ENCODE measurements around the gene STAT1. TPM values are rescaled to one million over a fixed set of nuclear protein-coding genes. Genes with fewer than 3 reads are reported as not detected.

The STAT1 gene
- total RNA-seq, 1 donor from 2014 or later, result 61.7 TPM

DNA sequence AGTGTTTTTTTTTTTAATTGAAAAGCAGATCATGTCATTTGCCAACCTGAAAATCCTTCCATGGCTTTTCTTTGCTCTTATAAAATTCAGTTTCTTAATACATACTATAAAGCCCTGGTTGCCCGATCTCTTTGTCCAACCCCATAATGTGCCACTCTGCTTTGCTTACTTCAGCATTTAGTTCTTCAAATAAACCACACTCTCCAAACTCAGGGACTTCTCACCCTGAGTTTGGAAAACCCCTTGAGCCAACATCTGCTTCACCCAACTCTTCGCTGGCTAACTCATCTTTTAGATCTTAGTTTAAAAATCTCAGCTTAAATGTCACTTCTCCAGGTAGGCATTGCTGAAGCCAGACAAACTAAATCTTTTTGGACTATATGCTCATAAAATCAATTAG is 1.3 kb upstream of the STAT1 start:
- peaks cover 7% of the 10 kb centered on the region for H3K4me1 ChIP-seq
- H3F3A ChIP-seq (ENCODE audit: low read depth), result no peaks in the 10 kb centered on the region
- no peaks in the 10 kb centered on the region for H4K20me1 ChIP-seq (ENCODE audit: low read depth)
- H3K4me3 ChIP-seq, result no peak overlapping the region
- Mint-ChIP-seq H3K27ac (no peak overlapping the region), H3K36me3 (no peaks in the 10 kb centered on the region), H3K4me1 (no peaks in the 10 kb centered on the region), H3K4me3 (no peak overlapping the region), H3K9me3 (no peaks in the 10 kb centered on the region), H3K27me3 (ENCODE audit: insufficient read depth, low read depth) (no peaks in the 10 kb centered on the region)
- H3K36me3 ChIP-seq, result no peaks in the 10 kb centered on the region
- H3K79me2 ChIP-seq (ENCODE audit: low read depth), result peaks cover 20% of the 10 kb centered on the region
- H2AFZ ChIP-seq (replicated peaks), result no peak overlapping the region
- DNase-seq (ENCODE audit: low spot score), result no peak
- TF ChIP-seq EZH2 (IDR thresholded peaks at IDR 0.05), result no peak
- TF ChIP-seq EZH2phosphoT487 (IDR thresholded peaks at IDR 0.05), result no peak
- TF ChIP-seq, protein P1, sequence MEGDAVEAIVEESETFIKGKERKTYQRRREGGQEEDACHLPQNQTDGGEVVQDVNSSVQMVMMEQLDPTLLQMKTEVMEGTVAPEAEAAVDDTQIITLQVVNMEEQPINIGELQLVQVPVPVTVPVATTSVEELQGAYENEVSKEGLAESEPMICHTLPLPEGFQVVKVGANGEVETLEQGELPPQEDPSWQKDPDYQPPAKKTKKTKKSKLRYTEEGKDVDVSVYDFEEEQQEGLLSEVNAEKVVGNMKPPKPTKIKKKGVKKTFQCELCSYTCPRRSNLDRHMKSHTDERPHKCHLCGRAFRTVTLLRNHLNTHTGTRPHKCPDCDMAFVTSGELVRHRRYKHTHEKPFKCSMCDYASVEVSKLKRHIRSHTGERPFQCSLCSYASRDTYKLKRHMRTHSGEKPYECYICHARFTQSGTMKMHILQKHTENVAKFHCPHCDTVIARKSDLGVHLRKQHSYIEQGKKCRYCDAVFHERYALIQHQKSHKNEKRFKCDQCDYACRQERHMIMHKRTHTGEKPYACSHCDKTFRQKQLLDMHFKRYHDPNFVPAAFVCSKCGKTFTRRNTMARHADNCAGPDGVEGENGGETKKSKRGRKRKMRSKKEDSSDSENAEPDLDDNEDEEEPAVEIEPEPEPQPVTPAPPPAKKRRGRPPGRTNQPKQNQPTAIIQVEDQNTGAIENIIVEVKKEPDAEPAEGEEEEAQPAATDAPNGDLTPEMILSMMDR (IDR thresholded peaks at IDR 0.05), result no peak
- peaks cover 54% of the 10 kb centered on the region for H3K27me3 ChIP-seq
- no peaks in the 10 kb centered on the region for H3K9me3 ChIP-seq (ENCODE audit: low read depth)
- no peak overlapping the region for H3K4me2 ChIP-seq
- H3K27ac ChIP-seq, result no peak overlapping the region
- no peak overlapping the region for H3K9ac ChIP-seq

DNA sequence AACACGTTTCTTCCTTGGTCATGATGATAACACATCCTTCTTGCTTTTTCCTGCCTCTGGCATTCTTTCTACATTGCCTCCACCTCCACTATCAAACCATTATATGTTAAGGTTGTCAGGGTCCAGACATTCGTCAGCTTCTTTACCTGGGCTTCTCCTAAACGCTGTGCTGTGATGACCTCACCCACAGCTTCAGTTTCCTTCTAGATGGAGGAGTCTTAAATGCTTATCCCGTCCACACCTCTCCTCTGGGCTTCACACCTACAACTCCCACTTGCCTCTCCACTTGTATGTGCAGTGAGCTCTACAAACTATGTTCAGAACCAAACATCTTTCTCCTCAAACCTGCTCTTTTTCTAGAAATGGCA is 666 bp upstream of the STAT1 start:
- no peaks in the 10 kb centered on the region for H3K4me1 Mint-ChIP-seq
- no peaks in the 10 kb centered on the region for H3K9me3 Mint-ChIP-seq
- H2AFZ ChIP-seq (replicated peaks), result peak overlapping the region; percentile 74
- peaks cover 7% of the 10 kb centered on the region for H3K4me1 ChIP-seq
- H3K4me3 Mint-ChIP-seq, result no peak overlapping the region
- no peak overlapping the region for H3K27ac ChIP-seq
- peak overlapping the region; percentile 76 for H3K4me2 ChIP-seq
- no peak for DNase-seq (ENCODE audit: low spot score)
- no peaks in the 10 kb centered on the region for H3K9me3 ChIP-seq (ENCODE audit: low read depth)
- peaks cover 1% of the 10 kb centered on the region for H3K36me3 Mint-ChIP-seq
- H3K9ac ChIP-seq, result no peak overlapping the region
- no peaks in the 10 kb centered on the region for H3K27me3 Mint-ChIP-seq (ENCODE audit: insufficient read depth, low read depth)
- no peaks in the 10 kb centered on the region for H3F3A ChIP-seq (ENCODE audit: low read depth)
- H3K4me3 ChIP-seq, result peak overlapping the region; percentile 77
- no peaks in the 10 kb centered on the region for H4K20me1 ChIP-seq (ENCODE audit: low read depth)
- H3K36me3 ChIP-seq, result peaks cover under 1% of the 10 kb centered on the region
- H3K79me2 ChIP-seq (ENCODE audit: low read depth), result peaks cover 20% of the 10 kb centered on the region
- H3K27me3 ChIP-seq, result peaks cover 52% of the 10 kb centered on the region
- H3K27ac Mint-ChIP-seq, result no peak overlapping the region
- TF ChIP-seq EZH2phosphoT487 (IDR thresholded peaks at IDR 0.05) (no peak), EZH2 (IDR thresholded peaks at IDR 0.05) (no peak)
- TF ChIP-seq, protein P1 (IDR thresholded peaks at IDR 0.05), result no peak

DNA sequence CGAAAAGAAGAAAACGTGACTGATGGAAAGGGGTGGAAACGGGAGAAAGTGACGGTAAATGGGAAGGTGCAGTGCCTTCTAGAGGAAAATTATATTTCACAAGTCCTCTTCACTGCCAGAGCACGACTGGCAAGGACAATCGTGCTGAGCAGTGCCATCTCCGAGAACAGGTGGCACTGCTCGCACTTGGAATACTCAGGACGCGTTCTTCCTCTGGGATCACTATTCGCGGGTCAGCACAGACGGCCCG is 364 bp downstream of the STAT1 start:
- Mint-ChIP-seq H3K27ac (no peak overlapping the region), H3K4me3 (no peak overlapping the region), H3K27me3 (ENCODE audit: insufficient read depth, low read depth) (no peaks in the 10 kb centered on the region), H3K4me1 (no peaks in the 10 kb centered on the region), H3K36me3 (peaks cover 1% of the 10 kb centered on the region), H3K9me3 (no peaks in the 10 kb centered on the region)
- H3K4me3 ChIP-seq, result peak overlapping the region; percentile 77
- TF ChIP-seq, protein P1 (IDR thresholded peaks at IDR 0.05), result no peak
- DNase-seq (ENCODE audit: low spot score), result no peak
- peaks cover 42% of the 10 kb centered on the region for H3K27me3 ChIP-seq
- no peaks in the 10 kb centered on the region for H3F3A ChIP-seq (ENCODE audit: low read depth)
- no peak overlapping the region for H3K27ac ChIP-seq
- H4K20me1 ChIP-seq (ENCODE audit: low read depth), result no peaks in the 10 kb centered on the region
- peaks cover 7% of the 10 kb centered on the region for H3K4me1 ChIP-seq
- peak overlapping the region; percentile 60 for H2AFZ ChIP-seq (replicated peaks)
- H3K79me2 ChIP-seq (ENCODE audit: low read depth), result peaks cover 20% of the 10 kb centered on the region
- peak overlapping the region; percentile 99 for H3K4me2 ChIP-seq
- no peaks in the 10 kb centered on the region for H3K9me3 ChIP-seq (ENCODE audit: low read depth)
- H3K36me3 ChIP-seq, result peaks cover 9% of the 10 kb centered on the region
- peak overlapping the region; percentile 59 for H3K9ac ChIP-seq

Measured in neural progenitor cell (in vitro differentiated cells).